K562 (cell line): ENCODE measurements around the gene LVRN. TPM values are rescaled to one million over a fixed set of nuclear protein-coding genes. Genes with fewer than 3 reads are reported as not detected.

ENCODE experiments used
- ATF1 ChIP-seq, 2 experiments: fragments of 450-650 bp in 1 of 2; IDR thresholded peaks; 2 replicates each; pipeline ENCODE4 v1.6.1; 2016; ENCODE audit warnings: missing compliant biosample characterization in 1 of 2, missing genetic modification characterization in 1 of 2
- CEBPZ ChIP-seq: fragments of 150-350 bp; IDR thresholded peaks from 2 replicates; pipeline ENCODE4 v1.6.1; 2014; ENCODE audit warnings: low read depth, mild to moderate bottlenecking, low read length, borderline replicate concordance
- DEAF1 ChIP-seq: fragments of 450-650 bp; formaldehyde crosslinking; IDR thresholded peaks from 2 replicates; pipeline ENCODE4 v1.4.0; 2020; ENCODE audit warnings: mild to moderate bottlenecking, moderate library complexity
- ELK3 ChIP-seq: fragments of 450-650 bp; formaldehyde crosslinking; IDR thresholded peaks from 2 replicates; pipeline ENCODE4 v1.4.0; 2020; ENCODE audit warnings: mild to moderate bottlenecking
- FOXK2 ChIP-seq, 2 experiments: fragments of 450-650 bp; IDR thresholded peaks in 1 of 2; conservative IDR thresholded peaks in 1 of 2; 2 replicates each; pipeline ENCODE4 v1.6.1; 2016; ENCODE audit warnings: low read depth in 2 of 2, mild to moderate bottlenecking in 1 of 2
- JUN ChIP-seq, 2 experiments: sonication (generic) in 1 of 2; formaldehyde crosslinking in 1 of 2; IDR thresholded peaks; 2 replicates each; pipeline versions ENCODE4 v1.6.1 to v1.8.0; 2012 to 2022; ENCODE audit warnings: borderline replicate concordance in 2 of 2, mild to moderate bottlenecking in 2 of 2, improper control_type of control experiment in 1 of 2, low read depth in 1 of 2, low read length in 1 of 2, missing genetic modification reagents in 1 of 2
- MXD1 ChIP-seq: fragments of 250-450 bp; sonication (Bioruptor Pico); IDR thresholded peaks from 2 replicates; pipeline ENCODE4 v1.8.0; 2021; ENCODE audit warnings: borderline replicate concordance, mild to moderate bottlenecking, moderate library complexity; ENCODE audit not compliant: poor library complexity, severe bottlenecking
- NCOA4 ChIP-seq: fragments of 450-650 bp; IDR thresholded peaks from 2 replicates; pipeline ENCODE4 v1.6.1; 2018; ENCODE audit warnings: mild to moderate bottlenecking; ENCODE audit not compliant: partially characterized antibody
- RB1 ChIP-seq: fragments of 450-650 bp; IDR thresholded peaks from 2 replicates; pipeline ENCODE4 v1.6.1; 2017; ENCODE audit warnings: low read depth, mild to moderate bottlenecking
- SAP30 ChIP-seq: fragments of 200-600 bp; sonication (generic); IDR thresholded peaks from 2 replicates; pipeline ENCODE4 v1.6.1; 2012; ENCODE audit warnings: borderline replicate concordance, low read depth, mild to moderate bottlenecking, moderate library complexity, low read length, control low read depth, inconsistent platforms; ENCODE audit not compliant: insufficient read depth, poor library complexity, severe bottlenecking
- THAP12 ChIP-seq: fragments of 250-450 bp; sonication (Bioruptor Pico); IDR thresholded peaks from 2 replicates; pipeline ENCODE4 v1.9.0; 2021; ENCODE audit warnings: mild to moderate bottlenecking, inconsistent platforms
- TSC22D4 ChIP-seq: fragments of 450-650 bp; IDR thresholded peaks from 2 replicates; pipeline ENCODE4 v1.6.1; 2016; ENCODE audit warnings: missing genetic modification characterization, missing biosample characterization, control low read depth
- XRCC5 ChIP-seq: fragments of 200-400 bp; formaldehyde crosslinking; IDR thresholded peaks from 2 replicates; pipeline ENCODE4 v1.6.1; 2017; ENCODE audit warnings: low read depth, mild to moderate bottlenecking, low read length
- ZFX ChIP-seq: sonication (generic); formaldehyde crosslinking; IDR thresholded peaks from 2 replicates; pipeline ENCODE4 v1.8.0; 2022; ENCODE audit warnings: mild to moderate bottlenecking, missing genetic modification reagents, moderate library complexity
- ZNF274 ChIP-seq: IDR thresholded peaks from 2 replicates; pipeline ENCODE4 v1.6.1; 2011; ENCODE audit warnings: low read depth, mild to moderate bottlenecking, low read length, moderate library complexity, borderline replicate concordance
- ZNF347 ChIP-seq: fragments of 450-650 bp; formaldehyde crosslinking; IDR thresholded peaks from 2 replicates; pipeline ENCODE4 v1.4.0; 2020; ENCODE audit warnings: low read depth, mild to moderate bottlenecking, moderate library complexity
- ZNF41 ChIP-seq: fragments of 250-450 bp; sonication (Bioruptor Pico); conservative IDR thresholded peaks from 2 replicates; pipeline ENCODE4 v1.4.0; 2020; ENCODE audit warnings: mild to moderate bottlenecking
- ZNF668 ChIP-seq: fragments of 250-450 bp; sonication (Bioruptor Pico); IDR thresholded peaks from 2 replicates; pipeline ENCODE4 v1.8.0; 2022; ENCODE audit warnings: mild to moderate bottlenecking, inconsistent platforms
- polyA plus RNA-seq, 8 experiments: library from polyadenylated mRNA; depleted of rRNA in 4 of 8; stranded (reverse) in 5 of 8; unstranded in 3 of 8; fragments of >200 nt; fragmentation: Nextera tagmentation in 2 of 8; fragmentation: Illumina TruSeq in 1 of 8; extraction: Ambion mirVana in 2 of 8; extraction: Trizol in 1 of 8; gene quantifications; 2 replicates each; pipeline versions ENCODE4 v1.2.1 to v1.2.3, GENCODE V29; 2011 to 2014; ENCODE audit warnings: inconsistent platforms in 1 of 8, missing spikeins in 1 of 8
- total RNA-seq, 7 experiments: library from RNA; depleted of rRNA in 6 of 7; stranded (reverse); fragments of >200 nt in 6 of 7; fragmentation: Illumina TruSeq in 2 of 7; extraction: Trizol in 2 of 7; gene quantifications; 2 replicates each; pipeline versions ENCODE4 v1.2.1 to v1.2.3, GENCODE V29; 2011 to 2021; ENCODE audit warnings: low replicate concordance in 1 of 7

The LVRN gene
- total and polyA plus RNA-seq, 9 of the 15 experiments (the other 6 are each of a cell fraction or from before 2014, with no cell fraction given): 2.6 to 5.3 (median 4.1) TPM

- TF ChIP-seq ELK3 (CRISPR knock-in tag): no peak
- TF ChIP-seq TSC22D4 (tag): no peak
- no peak for TF ChIP-seq SAP30
- TF ChIP-seq XRCC5: no peak
- TF ChIP-seq NCOA4: no peak
- TF ChIP-seq CEBPZ: no peak
- TF ChIP-seq THAP12 (CRISPR knock-in tag): no peak
- TF ChIP-seq DEAF1: peak; percentile 49; the same call in 1 of the 2 replicates
- TF ChIP-seq ZNF41 (CRISPR knock-in tag): no peak
- TF ChIP-seq ATF1 (CRISPR knock-in tag; IDR thresholded peaks at IDR 0.05): no peak
- TF ChIP-seq ATF1 (tag; IDR thresholded peaks at IDR 0.05): peak; percentile 60
- no peak for TF ChIP-seq RB1
- no peak for TF ChIP-seq ZNF347 (CRISPR knock-in tag)
- no peak for TF ChIP-seq ZNF274
- no peak for TF ChIP-seq ZNF668 (CRISPR knock-in tag)
- no peak for TF ChIP-seq ZFX (CRISPR knock-in tag)
- peak; percentile 74; the same call in 1 of the 2 replicates for TF ChIP-seq JUN (IDR thresholded peaks at IDR 0.05; ENCODE audit: borderline replicate concordance, low read depth, low read length)
- TF ChIP-seq JUN (CRISPR knock-in tag; IDR thresholded peaks at IDR 0.05; ENCODE audit: borderline replicate concordance): no peak
- TF ChIP-seq MXD1 (CRISPR knock-in tag): no peak
- TF ChIP-seq FOXK2 (conservative IDR thresholded peaks at IDR 0.05 in 1 of 2, IDR thresholded peaks at IDR 0.05 in 1 of 2; ENCODE audit: low read depth in 2 of 2): peak in 1 of 2 experiments; percentile 64; a peak in 3 of 4 replicates
Observed at GRCh38 chr5:116032094-116032517, 69.8 kb downstream of the LVRN start, which contains the start of gene ARL14EPL (continued).
